H1 (cell line): ENCODE data around the gene MPV17. TPM values are rescaled to one million over a fixed set of nuclear protein-coding genes. Genes with fewer than 3 reads are reported as not detected.

Experiments used
- CTBP2 ChIP-seq: IDR thresholded peaks from 2 replicates; pipeline ENCODE4 v1.7.0; 2011; ENCODE audit warnings: borderline replicate concordance, mild to moderate bottlenecking, moderate library complexity, mixed read lengths, low read length; ENCODE audit not compliant: insufficient read depth, insufficient read length
- CTCF ChIP-seq, 3 experiments: IDR thresholded peaks; 1 replicate in 2 of 3; 2 replicates in 1 of 3; pipeline versions ENCODE4 v1.5.1 to v1.6.1; 2011; ENCODE audit warnings: low read length in 3 of 3, mild to moderate bottlenecking in 3 of 3, inconsistent platforms in 2 of 3, low read depth in 1 of 3, moderate library complexity in 1 of 3; ENCODE audit not compliant: insufficient read depth in 1 of 3; ENCODE audit errors: control extremely low read depth in 1 of 3
- FOSL1 ChIP-seq: IDR thresholded peaks from 2 replicates; pipeline ENCODE4 v1.6.1; 2011; ENCODE audit warnings: mild to moderate bottlenecking, low read depth, low read length, moderate library complexity; ENCODE audit not compliant: insufficient read depth
- SAP30 ChIP-seq: fragments of 300-600 bp; sonication (generic); IDR thresholded peaks from 2 replicates; pipeline ENCODE4 v1.7.1; 2012; ENCODE audit warnings: low read length, moderate library complexity, mild to moderate bottlenecking, inconsistent platforms; ENCODE audit not compliant: insufficient read depth, insufficient replicate concordance
- TAF1 ChIP-seq: IDR thresholded peaks from 2 replicates; pipeline ENCODE4 v1.6.1; 2011; ENCODE audit warnings: mild to moderate bottlenecking, low read depth, low read length
- polyA plus RNA-seq, 7 experiments: library from polyadenylated mRNA; depleted of rRNA in 3 of 7; stranded (reverse) in 5 of 7; unstranded in 2 of 7; fragments of >200 nt in 5 of 7; fragments of 200-250 nt in 2 of 7; gene quantifications; 1 replicate in 5 of 7; 2 replicates in 1 of 7; 4 replicates in 1 of 7; pipeline versions ENCODE4 v1.2.1 to v1.2.3, GENCODE V29; 2011 to 2013; ENCODE audit warnings: missing spikeins in 2 of 7, mixed read lengths in 2 of 7
- total RNA-seq: library from RNA; stranded (reverse); fragmentation: NEBNext Ultra II Directional; extraction: Animal tissue kit (Norgen Biotek cat#: 25700); gene quantifications from 2 replicates; pipeline ENCODE4 v1.2.1, GENCODE V29; 2021

The MPV17 gene
- total and polyA plus RNA-seq, 2 of the 8 experiments (the other 6 are each of a cell fraction or from before 2014, with no cell fraction given) = 45.2 to 181 TPM

DNA sequence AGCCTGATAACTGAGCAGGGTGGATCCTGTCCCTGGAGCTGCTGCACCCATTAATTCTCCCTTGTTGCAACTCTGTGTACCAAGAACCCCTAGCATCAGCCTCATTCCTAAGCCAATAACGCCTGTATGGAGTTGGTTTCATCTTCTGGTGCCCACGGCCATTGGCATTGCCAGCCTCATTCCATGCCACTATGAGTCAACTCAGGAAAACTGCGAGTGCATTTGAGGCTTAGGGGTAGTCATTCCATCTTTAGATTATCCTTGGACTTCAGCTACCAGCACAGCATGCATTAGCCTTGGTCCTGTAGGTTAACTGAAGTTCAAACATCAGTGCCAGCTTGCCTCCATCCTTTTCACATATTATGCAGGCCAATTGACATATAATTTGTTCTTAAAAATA, 42.1 kb downstream of the MPV17 start (continued):
- TF ChIP-seq CTCF (IDR thresholded peaks at IDR 0.05; ENCODE audit: control extremely low read depth in 1 of 3, insufficient read depth in 1 of 3, low read depth in 1 of 3, low read length in 3 of 3) (no peak), TAF1 (no peak), CTBP2 (no peak), SAP30 (no peak), FOSL1 (no peak)
